ENCODE measurements around the gene CTU2. TPM values are rescaled to one million over a fixed set of nuclear protein-coding genes. Genes with fewer than 3 reads are reported as not detected.

Gene CTU2
- total RNA-seq, 1 donor from 2014 or later = 22.7 TPM

DNA sequence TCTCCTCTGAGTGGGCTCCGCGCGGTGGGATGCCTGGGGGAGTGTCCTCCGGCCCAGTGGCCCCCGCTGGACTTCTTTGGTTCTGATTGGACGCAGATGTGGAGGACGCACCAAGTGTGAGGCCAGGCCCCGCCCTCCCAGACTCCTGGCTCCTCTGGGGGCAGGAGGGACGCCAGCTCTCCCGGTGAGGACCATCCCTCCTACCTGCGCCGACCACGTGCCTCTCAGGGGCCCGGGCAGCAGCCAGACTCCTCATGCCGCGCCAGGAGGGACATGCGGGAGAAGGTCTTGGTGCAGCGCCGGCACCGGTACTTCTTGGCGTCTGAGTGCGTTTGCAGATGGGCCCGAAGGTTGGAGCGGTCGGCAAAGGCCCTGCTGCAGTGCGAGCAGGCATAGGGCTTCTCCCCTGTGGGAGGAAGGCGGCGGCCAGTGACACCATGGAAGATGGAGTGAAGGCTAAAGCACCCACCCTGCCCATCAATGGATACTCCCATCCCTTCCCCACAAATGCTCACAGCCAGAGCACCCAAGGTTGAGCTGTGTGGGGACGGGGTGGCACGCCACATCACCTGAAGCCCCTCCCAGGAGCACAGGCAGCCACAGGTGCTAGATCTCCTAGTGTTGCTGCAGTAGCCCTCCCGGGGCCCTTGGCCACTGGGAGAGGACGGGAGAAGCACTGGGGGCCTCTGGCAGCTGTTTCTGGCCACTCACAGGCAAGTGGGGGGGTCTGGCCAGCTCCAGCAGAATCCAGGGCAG lies 27.9 kb upstream of the CTU2 start:
- no peak for DNase-seq
- no peak for ATAC-seq
- intact Hi-C loops (cut with micrococcal nuclease) = no loop called here

DNA sequence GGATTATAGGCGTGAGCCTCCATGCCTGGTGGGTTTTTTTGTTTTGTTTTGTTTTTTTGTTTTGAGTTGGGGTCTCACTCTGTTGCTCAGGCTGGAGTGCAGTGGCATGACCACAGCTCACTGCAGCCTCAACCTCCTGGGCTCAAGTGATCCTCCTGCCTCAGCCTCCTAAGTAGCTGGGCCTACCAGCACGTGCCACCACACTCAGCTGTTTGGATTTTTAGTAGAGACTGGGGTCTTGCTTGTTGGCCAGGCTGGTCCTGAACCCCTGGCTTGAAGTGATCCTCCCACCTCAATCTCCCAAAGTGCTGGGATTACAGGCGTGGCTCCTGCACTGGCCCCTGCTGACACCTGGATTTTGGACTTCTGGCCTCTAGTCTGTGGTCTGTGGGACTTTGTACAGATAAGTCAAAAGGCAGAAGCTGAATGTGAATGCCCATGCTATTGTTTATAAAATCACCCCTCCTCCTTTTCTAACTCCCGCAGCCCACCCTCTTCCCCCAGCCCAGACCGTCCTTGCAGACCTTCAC lies 25.7 kb upstream of the CTU2 start:
- ATAC-seq (no peak), DNase-seq (no peak)
- intact Hi-C loops (cut with micrococcal nuclease) = no loop called here

DNA sequence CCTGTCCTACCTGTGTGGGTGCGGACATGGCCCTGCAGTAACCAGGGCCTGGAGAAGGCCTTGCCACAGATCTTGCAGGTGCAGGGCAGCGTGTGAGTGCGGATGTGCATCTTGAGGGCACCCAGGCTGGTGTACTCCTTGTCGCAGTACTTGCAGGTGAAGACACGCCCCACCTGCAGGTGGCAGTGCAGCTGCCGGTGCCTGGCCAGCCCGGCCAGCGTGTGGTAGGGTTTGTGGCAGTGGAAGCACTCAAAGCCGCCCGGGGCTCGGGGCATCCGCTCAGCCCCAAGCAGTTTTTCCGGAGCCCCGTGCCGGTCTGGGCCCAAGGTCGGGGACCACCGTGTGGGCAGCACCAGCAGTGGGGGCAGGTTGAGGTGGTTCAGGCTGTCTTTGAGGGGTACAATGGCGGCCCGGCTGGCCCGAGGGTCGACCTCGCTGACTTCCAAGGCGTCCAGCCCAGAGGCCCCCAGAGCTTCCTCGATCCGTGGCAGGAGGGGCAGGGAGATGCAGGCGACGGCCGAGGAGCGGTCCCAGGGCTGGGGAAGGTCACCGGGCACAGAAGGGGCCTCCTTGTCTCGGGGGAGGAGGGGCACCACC lies 25.1 kb upstream of the CTU2 start:
- intact Hi-C loops (cut with micrococcal nuclease) = no loop called here
- ATAC-seq = no peak

DNA sequence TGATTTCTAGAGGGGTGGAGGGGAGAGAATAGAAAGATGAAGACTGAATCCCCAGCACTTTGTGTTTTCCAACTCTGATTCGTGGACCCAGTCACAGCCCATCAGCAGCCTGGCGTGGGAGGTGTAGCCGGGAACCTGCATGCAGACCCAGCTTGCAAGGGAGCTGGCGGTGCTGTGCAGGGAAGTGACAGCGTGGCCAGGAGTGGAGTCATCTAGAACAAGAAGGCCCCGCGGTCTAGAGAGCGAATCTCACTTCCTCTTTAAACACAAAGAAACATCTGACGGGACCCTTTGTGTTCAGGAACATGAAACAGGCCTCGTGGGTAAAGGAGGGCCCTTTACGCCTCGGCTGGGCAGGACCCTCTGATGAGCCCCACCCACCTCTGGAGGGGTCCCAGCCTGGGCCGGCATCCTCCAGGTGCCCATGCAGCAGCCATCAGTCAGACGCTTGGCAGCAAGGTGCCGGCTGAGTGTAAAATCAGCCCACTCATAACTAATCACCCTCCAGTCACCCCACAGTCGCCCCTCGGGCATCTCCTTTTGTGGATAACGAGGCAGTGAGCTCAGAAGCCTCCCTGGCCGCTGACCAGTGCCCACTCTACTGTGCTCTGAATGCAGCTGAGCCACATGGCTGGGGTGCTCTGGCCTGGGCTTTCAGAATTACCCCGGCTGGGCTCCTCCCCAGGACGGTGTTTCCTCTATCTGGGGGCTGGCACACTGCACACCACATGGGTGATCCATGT lies 24.4 kb upstream of the CTU2 start:
- intact Hi-C loops (cut with micrococcal nuclease) = no loop called here
- ATAC-seq (peak; percentile 3), DNase-seq (peak; percentile 69)

More for the DNA sequence above, 25.1 kb upstream of the CTU2 start:
- no peak for DNase-seq

DNA sequence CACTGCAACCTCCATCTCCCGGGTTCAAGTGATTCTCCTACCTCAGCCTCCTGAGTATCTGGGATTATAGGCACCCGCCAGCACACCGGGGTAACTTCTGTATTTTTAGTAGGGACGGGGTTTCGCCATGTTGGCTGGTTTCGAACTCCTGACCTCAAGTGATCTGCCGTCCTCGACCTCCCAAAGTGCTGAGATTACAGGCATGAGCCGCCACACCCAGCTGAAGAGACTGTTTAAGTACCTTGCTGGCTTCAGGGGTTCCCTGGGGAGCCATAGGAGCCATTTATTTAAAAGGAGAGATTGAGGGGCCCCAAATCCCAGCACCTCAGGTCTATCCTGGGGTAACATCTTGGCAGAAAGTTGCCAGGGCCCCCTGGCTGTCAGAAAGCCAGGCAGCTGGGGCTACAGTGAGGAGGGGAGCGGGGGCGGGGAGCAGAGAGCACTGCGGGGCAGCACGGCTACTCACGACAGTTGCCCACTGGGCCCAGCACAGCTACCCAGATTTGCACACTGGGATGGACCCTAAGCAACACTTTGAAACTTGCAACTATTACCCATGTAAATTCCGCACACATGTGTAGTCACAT lies 21.6 kb upstream of the CTU2 start:
- ATAC-seq (no peak), DNase-seq (no peak)
- intact Hi-C loops (cut with micrococcal nuclease) = no loop called here

DNA sequence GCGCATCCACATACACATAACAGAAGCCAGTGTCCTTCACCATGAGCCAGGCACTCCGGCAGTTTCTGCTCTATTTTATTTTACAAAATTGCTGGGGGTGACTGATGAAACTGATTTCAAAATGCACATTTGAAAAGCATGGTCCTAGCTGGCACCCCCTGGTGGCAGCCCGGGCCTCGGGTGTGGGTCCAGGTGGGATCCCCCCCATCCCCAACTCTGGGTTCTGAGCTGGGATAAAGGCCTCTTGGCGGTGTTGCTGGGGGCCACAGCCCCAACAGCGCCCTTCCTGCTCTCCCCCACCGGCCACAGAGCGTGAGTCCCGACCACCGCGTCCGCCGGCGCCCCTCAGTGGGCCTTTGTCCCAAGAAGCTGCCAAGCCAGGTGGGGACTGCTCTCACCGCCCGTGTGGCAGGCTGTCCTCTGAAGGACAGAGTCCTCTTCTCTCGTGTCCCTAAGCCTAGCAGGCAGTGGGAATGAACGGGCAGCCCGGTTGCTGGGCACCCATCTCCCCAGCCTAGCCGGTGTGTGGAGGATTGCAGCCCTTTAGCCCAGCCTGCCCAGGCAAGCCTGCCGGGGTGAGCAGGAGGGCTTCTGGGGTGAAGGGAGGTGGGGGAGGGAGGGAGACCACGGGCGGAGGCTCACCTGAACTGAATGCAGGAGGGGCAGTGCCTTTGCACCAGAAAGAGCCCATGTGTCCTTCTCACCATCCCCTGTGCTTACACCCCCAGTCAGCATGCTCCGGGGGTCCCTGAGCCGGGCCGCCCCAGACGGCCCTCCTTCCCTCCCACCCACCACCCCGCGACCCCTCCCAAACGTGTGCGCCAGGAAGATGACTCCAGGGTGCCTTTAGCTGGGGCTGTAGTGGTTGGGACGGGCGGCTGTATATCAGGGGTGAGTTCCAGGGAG lies 20.9 kb upstream of the CTU2 start:
- ATAC-seq = peak; percentile 20
- intact Hi-C loops (cut with micrococcal nuclease) = no loop called here
- DNase-seq = peak; percentile 40

DNA sequence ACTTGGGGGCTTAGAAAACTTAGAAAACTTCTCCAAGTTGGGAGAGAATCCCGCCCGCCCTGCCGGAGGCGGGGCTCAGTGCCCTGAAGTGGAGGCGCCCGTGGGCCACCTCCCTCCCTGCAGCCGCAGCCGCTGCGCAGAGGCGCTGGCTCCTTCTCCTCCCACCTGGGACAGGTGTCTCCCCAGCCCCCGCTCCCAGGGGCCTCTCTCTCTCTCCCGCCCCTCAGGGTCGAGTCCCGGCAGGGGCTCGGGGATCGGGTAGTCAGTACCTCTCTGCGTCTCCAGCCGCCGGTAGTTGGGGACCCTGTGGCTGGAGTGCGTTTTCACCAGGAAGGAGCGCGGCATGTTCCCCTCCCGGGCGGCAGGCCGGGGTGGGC lies 20.3 kb upstream of the CTU2 start:
- intact Hi-C loops (cut with micrococcal nuclease) = no loop called here
- peak; percentile 51 for ATAC-seq
- DNase-seq = peak; percentile 51

DNA sequence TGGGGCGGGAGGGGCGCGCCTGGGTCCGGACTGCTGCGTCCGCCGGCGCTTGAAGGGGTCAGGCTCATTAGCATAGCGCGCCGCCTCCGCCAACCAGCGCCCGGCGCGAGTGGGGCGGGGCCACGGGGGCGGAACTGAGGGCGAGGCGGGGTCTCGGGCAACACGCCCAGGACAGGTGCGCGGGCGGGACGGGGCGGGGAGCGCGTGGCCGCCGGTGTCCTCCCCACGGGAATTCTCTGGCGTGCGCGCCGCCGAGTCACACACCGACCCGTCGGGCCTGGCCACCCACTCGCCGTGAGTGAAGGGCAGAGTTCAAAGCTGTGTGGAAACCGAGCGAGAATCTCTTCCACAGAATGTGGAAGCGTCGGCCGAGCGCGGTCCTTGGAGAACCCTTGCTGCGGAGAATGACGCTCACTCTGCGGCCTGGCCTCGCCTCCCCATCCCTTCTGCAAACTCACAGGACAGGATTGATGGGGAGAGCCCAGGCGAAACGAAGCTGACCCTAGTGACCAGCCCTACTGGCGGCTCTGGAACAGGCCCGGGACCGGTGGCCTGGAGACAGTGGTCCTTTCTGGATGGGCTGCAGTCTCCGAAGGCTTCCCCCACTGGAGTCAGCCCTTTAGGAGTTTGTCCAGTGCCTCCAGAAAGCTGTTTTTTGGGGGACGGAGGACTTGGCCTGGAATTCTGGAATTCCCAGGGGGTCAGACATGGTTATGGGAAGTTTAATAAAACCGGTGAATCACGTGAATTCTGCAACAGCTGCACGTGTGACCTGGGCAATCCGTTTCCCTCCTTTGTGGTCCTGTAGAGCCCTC lies 19.7 kb upstream of the CTU2 start, which contains the start of gene SNAI3:
Gene SNAI3, minus strand, starts transcription at position 69 of the 815 bp plus-strand sequence. CDS start 101 bp downstream, outside the sequence.
- intact Hi-C loops (cut with micrococcal nuclease) = no loop called here
- ATAC-seq (peak; percentile 91), DNase-seq (peak; percentile 91)

DNA sequence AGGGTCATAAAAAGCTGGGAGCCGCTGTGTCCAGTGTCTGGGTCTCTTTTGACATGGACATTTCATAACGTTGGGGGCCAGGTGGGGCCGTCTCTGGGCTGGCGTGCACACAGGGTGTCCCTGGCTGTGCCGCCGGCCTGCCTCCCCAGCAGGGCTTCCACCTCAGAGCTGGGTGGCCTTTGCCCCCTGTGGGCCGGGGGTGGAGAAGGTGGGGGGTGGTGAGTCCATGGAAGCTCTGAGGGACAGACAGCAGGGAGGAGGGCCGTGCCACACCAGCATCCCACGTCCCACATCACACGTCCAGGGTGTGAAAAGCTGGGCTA lies 19.1 kb upstream of the CTU2 start:
- DNase-seq (no peak), ATAC-seq (no peak)
- intact Hi-C loops (cut with micrococcal nuclease) = no loop called here

DNA sequence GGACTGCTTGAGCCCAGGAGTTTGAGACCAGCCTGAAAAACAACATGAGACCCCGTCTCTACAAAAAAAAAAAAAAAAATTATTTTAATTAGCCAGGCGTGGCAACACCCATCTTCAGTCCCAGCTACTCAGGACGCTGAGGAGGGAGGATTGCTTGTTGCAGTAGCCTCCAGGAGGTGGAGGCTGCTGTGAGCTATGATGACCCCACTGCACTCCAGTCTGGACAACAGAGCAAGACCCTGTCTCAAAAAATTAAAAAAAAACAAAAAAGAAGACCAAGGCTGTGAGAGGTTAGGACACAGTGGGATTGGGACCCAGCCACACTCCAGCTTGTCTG lies 18.7 kb upstream of the CTU2 start:
- DNase-seq (no peak), ATAC-seq (no peak)
- intact Hi-C loops (cut with micrococcal nuclease) = no loop called here

DNA sequence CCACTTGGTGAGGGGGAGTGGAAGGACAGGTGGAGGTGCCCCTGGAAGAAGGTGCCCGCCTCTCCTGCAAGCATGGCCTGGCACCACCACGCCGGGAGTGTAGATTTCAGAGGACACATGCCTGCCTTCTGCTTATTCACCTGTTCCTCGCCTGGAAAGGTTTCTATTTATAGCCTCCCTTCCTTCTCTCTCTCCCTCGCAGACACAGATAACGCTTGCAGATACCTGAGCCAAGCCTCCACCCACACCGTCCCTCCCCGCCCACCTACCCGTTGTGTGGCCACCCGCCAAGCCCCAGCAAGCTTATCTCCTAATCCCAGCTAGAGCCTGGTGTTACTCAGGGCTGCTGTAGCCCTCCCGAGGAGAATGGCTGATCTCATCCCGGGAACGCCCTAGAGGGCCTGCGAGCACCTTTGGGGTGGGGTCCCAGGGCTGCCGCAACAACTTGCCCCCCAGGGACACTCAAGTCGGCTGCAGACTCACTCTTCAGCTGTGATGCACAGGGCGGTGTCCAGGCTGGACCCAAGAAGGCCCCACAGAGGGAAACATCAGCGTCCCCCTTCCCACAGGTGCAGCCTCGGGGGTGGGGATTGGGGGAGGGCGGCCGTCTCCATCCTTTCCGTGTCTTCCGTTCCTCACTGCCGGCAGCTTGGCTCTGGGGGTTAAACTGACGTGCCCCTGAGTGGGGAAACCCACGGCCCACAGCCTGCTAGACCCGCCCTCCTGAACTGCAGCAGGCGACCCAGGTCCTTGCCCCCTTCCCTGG lies 18.1 kb upstream of the CTU2 start:
- intact Hi-C loops (cut with micrococcal nuclease) = no loop called here
- DNase-seq = peak; percentile 60
- ATAC-seq = peak; percentile 38

DNA sequence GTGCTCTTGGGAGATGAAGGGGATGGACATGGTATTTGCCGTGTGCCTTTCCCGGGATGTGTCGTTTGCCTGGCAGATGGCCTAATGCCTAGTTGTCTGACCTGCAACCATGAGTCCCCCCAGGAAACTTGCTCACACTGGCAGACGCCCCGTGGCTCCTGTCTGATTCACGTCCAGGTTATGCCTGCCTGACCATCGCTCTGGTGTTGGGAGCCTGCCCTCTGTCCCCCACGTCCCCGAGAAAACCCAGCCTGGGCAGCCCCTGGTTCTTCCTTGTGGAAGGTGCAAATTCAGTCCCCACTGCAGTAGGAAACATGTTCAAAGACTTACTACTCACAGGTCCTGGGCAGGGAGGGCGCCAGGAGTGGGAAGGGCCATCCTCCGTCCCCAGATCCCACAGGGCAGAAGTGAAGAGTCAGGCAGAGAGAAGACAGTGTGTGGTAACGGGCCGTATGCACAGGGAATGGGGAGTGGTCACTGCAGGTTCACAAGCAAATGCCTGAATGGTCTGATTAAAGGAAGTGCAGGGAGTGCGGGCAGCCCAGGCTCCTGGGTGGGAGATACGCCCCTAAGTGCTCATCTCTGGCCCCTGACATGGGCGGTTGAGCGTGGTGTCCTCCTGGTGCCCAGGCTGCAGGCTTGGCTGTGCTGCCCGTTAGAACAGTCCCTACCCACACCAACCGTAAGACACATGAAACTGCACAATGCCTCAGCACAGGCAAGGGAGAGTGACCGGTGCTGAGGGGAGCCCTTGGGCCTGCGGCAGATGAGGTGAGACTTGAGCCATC lies 15.8 kb upstream of the CTU2 start:
- ATAC-seq (no peak), DNase-seq (no peak)
- intact Hi-C loops (cut with micrococcal nuclease) = no loop called here

DNA sequence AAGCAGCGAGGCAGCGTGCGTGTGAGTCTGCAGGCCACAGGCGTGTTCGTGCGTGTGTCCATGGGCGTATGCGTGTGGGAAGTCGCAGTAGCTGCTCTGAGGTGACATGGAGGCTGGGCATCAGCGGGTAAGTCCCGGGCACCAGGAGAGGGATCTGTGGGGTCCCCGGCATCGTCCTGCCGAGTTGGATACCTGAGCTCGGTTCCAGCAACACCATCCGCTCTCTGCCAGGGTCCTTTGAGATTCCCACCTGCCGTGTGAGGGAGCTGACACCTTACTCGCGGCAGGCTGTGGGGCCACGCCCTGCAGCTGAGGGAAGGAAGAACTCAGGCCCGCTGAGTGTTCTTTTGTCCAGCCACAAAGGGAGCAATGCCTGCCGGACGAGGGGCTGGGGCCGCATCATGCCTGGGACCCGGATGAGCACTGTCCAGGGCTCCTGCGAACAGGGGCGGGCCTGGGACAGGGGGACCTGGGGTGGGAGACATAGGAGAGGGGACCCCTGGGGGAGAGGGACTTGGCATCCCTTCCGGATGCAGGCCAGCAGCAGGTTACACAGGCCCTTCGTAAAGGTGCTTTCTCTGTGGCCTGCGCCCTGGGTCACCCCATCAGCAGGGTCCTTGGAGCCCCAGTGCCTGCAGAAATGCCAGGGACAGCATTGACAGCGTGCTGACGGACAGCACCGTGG lies 15.0 kb upstream of the CTU2 start:
- intact Hi-C loops (cut with micrococcal nuclease) = no loop called here
- DNase-seq = no peak
- no peak for ATAC-seq

DNA sequence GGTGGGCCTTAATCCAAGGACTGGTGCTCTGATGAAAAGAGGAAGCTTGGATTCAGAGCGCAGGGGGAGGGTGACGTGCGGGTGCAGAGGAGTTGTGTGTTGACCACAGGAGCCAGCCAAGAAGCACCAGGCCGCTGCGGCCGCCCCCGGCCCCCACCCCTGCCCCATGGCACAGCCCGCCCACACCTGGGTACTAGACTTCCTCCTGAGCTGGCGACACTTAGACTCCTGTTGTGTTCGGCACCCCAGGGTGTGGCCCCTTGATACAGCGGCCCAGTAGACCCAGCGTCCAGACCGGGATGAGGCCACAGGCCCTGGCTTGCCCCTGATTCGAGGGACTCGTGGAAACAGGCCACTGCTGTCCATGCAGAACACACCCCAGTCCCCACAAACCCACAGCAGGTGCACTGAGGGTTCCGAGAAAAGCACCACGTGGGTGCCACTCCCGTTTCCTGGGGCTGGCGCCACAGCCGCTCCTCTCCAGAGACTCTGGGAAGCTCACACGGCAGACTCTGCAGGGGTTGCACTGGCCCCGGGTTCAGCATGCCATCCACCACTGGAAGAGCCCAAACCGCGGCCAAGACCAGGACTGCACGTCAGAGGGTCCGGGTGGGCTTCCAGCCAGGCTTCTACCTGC lies 14.3 kb upstream of the CTU2 start:
- peak; percentile 46 for DNase-seq
- no peak for ATAC-seq
- intact Hi-C loops (cut with micrococcal nuclease) = no loop called here

DNA sequence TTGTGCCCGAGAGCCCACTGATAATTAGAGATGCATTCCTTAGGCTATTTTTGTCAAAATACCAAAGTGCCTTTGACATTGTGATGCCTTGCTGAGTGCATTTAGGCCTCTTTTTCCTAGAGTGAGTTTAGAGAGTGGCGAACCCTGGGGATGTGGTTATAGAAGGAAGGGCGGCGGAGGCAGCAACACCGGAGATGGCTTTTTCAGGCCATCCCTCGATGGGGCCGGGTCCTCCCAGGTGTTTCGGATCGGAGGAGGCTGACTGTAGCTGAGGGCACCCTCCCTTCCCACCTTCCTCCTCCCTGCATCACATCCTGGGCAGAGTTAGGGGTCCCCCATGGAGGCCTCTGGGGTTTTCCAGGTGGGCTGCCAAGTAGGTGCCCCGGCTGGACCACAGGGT lies 13.4 kb upstream of the CTU2 start:
- no peak for DNase-seq
- ATAC-seq = no peak
- intact Hi-C loops (cut with micrococcal nuclease) = no loop called here
